ENCODE results near the gene NOTCH2. TPM values are rescaled to one million over a fixed set of nuclear protein-coding genes. Genes with fewer than 3 reads are reported as not detected.

NOTCH2 gene
- total RNA-seq, 1 donor from 2014 or later = 112 TPM

GRCh38 chr1:119910618-119911017, 158.8 kb downstream of the NOTCH2 start:
- no peak for DNase-seq (ENCODE audit: low spot score, unreplicated experiment)
- peaks cover 5% of the 10 kb centered on the region for H3K9me3 Mint-ChIP-seq (ENCODE audit: low read depth)

GRCh38 chr1:119909890-119910596, 159.4 kb downstream of the NOTCH2 start:
- no peak for TF ChIP-seq CTCF (IDR thresholded peaks at IDR 0.05; ENCODE audit: unreplicated experiment)
- H3K4me3 Mint-ChIP-seq (ENCODE audit: low read depth) = no peak overlapping the region
- H3K9me3 Mint-ChIP-seq (ENCODE audit: low read depth) = peaks cover 6% of the 10 kb centered on the region
- H3K27me3 Mint-ChIP-seq = peaks cover 73% of the 10 kb centered on the region
- H3K4me1 Mint-ChIP-seq (ENCODE audit: low read depth) = peaks cover 9% of the 10 kb centered on the region
- no peak for DNase-seq (ENCODE audit: low spot score, unreplicated experiment)
- H3K27ac Mint-ChIP-seq = no peak overlapping the region
- peaks cover 17% of the 10 kb centered on the region for H3K36me3 Mint-ChIP-seq (ENCODE audit: insufficient read depth)

More at GRCh38 chr1:119910618-119911017, 158.8 kb downstream of the NOTCH2 start:
- Mint-ChIP-seq H3K27me3 (peaks cover 74% of the 10 kb centered on the region), H3K36me3 (ENCODE audit: insufficient read depth) (peaks cover 23% of the 10 kb centered on the region), H3K4me3 (ENCODE audit: low read depth) (no peak overlapping the region), H3K4me1 (ENCODE audit: low read depth) (peaks cover 11% of the 10 kb centered on the region), H3K27ac (no peak overlapping the region)
- no peak for TF ChIP-seq CTCF (IDR thresholded peaks at IDR 0.05; ENCODE audit: unreplicated experiment)

- Mint-ChIP-seq H3K27me3 (peaks cover 68% of the 10 kb centered on the region), H3K36me3 (ENCODE audit: insufficient read depth) (peaks cover 6% of the 10 kb centered on the region), H3K9me3 (ENCODE audit: low read depth) (peaks cover 9% of the 10 kb centered on the region), H3K4me3 (ENCODE audit: low read depth) (no peak overlapping the region), H3K4me1 (ENCODE audit: low read depth) (peaks cover 9% of the 10 kb centered on the region), H3K27ac (no peak overlapping the region)
- no peak for TF ChIP-seq CTCF (IDR thresholded peaks at IDR 0.05; ENCODE audit: unreplicated experiment)
- no peak for DNase-seq (ENCODE audit: low spot score, unreplicated experiment)
These were observed 160.8 kb downstream of the NOTCH2 start for GRCh38 chr1:119908661-119909060.

- Mint-ChIP-seq H3K27ac (no peak overlapping the region), H3K4me1 (ENCODE audit: low read depth) (no peaks in the 10 kb centered on the region), H3K36me3 (ENCODE audit: insufficient read depth) (peaks cover 6% of the 10 kb centered on the region), H3K27me3 (peaks cover 75% of the 10 kb centered on the region), H3K9me3 (ENCODE audit: low read depth) (peaks cover 9% of the 10 kb centered on the region), H3K4me3 (ENCODE audit: low read depth) (no peak overlapping the region)
- no peak for DNase-seq (ENCODE audit: low spot score, unreplicated experiment)
- no peak for TF ChIP-seq CTCF (IDR thresholded peaks at IDR 0.05; ENCODE audit: unreplicated experiment)
These were observed 162.4 kb downstream of the NOTCH2 start for GRCh38 chr1:119906927-119907652.

GRCh38 chr1:119903443-119903835, 166.0 kb downstream of the NOTCH2 start:
- peaks cover 5% of the 10 kb centered on the region for H3K36me3 Mint-ChIP-seq (ENCODE audit: insufficient read depth)
- no peak overlapping the region for H3K27ac Mint-ChIP-seq
- H3K27me3 Mint-ChIP-seq = peaks cover 61% of the 10 kb centered on the region
- TF ChIP-seq CTCF (IDR thresholded peaks at IDR 0.05; ENCODE audit: unreplicated experiment) = no peak
- no peak for DNase-seq (ENCODE audit: low spot score, unreplicated experiment)
- H3K4me1 Mint-ChIP-seq (ENCODE audit: low read depth) = no peaks in the 10 kb centered on the region
- no peak overlapping the region for H3K4me3 Mint-ChIP-seq (ENCODE audit: low read depth)
- peaks cover 9% of the 10 kb centered on the region for H3K9me3 Mint-ChIP-seq (ENCODE audit: low read depth)
